Neural progenitor cell (in vitro differentiated cells): ENCODE results near the gene SDS.

Source experiments
- CTCF ChIP-seq: fragments of 200-600 bp; sonication (generic); IDR thresholded peaks from 2 replicates; pipeline ENCODE4 v1.5.1; 2017; ENCODE audit warnings: antibody characterized with exemption, mild to moderate bottlenecking
- EZH2 ChIP-seq: fragments of 200-600 bp; sonication (generic); IDR thresholded peaks from 2 replicates; pipeline ENCODE4 v1.6.1; 2017; ENCODE audit warnings: antibody characterized with exemption, mild to moderate bottlenecking, moderate library complexity
- EZH2phosphoT487 ChIP-seq: fragments of 200-600 bp; sonication (generic); IDR thresholded peaks from 2 replicates; pipeline ENCODE4 v1.6.1; 2017; ENCODE audit warnings: antibody characterized with exemption

GRCh38 chr12:113416091-113416754 lies 12.5 kb upstream of the SDS start:
- TF ChIP-seq CTCF (no peak), EZH2 (no peak), EZH2phosphoT487 (no peak)
